PC-3 (cell line): ENCODE measurements around the gene LRRC41. TPM values are rescaled to one million over a fixed set of nuclear protein-coding genes. Genes with fewer than 3 reads are reported as not detected.

Experiments used
- ATAC-seq: fragments of 200-7000 bp; cut with Tn5 transposase; 2 replicates; pipeline ENCODE4 v1.9.1; 2020; ENCODE audit warnings: mild to moderate bottlenecking, moderate library complexity
- BruUV-seq: library from RNA; stranded (reverse); fragments of 400-500 nt; replicated peaks from 2 replicates; lab custom pipeline; 2021; lab: Mats Ljungman, UMichigan
- CTCF ChIA-PET: fragments of 300-600 bp; sonication (Branson Sonifier 250); formaldehyde crosslinking; loops from one replicate; lab custom pipeline; 2022; ENCODE audit warnings: antibody characterized with exemption; lab: Charles Lee
- POLR2A ChIA-PET: fragments of 300-600 bp; sonication (Branson Sonifier 250); formaldehyde crosslinking; loops from one replicate; lab custom pipeline; 2022; ENCODE audit warnings: antibody characterized with exemption; ENCODE audit not compliant: unreplicated experiment; lab: Charles Lee
- DNase-seq: peaks from one replicate; pipeline ENCODE4 v3.0.0-alpha.2; 2015
- H2AFZ ChIP-seq: fragments of 300-600 bp; sonication (generic); 2 replicates; pipeline ENCODE4 v1.6.0; 2016; ENCODE audit warnings: antibody characterized with exemption, low read length
- H3F3A ChIP-seq: fragments of 300-600 bp; sonication (generic); one replicate; pipeline ENCODE4 v1.6.0; 2017; ENCODE audit warnings: antibody characterized with exemption, low read length, control low read depth, mild to moderate bottlenecking; ENCODE audit not compliant: unreplicated experiment
- H3K27ac ChIP-seq: fragments of 300-600 bp; sonication (generic); 2 replicates; pipeline ENCODE4 v1.5.1; 2016; ENCODE audit warnings: mild to moderate bottlenecking, low read length
- H3K27me3 ChIP-seq: fragments of 300-600 bp; sonication (generic); 2 replicates; pipeline ENCODE4 v1.6.1; 2016; ENCODE audit warnings: low read length, mixed read lengths
- H3K36me3 ChIP-seq: fragments of 300-600 bp; sonication (generic); 2 replicates; pipeline ENCODE4 v1.6.1; 2016; ENCODE audit warnings: low read depth, mixed run types, low read length, mixed read lengths
- H3K4me1 ChIP-seq: fragments of 300-600 bp; sonication (generic); 2 replicates; pipeline ENCODE4 v1.5.1; 2016; ENCODE audit warnings: low read length; ENCODE audit not compliant: insufficient read depth
- H3K4me2 ChIP-seq: fragments of 300-600 bp; sonication (generic); 2 replicates; pipeline ENCODE4 v1.6.0; 2016; ENCODE audit warnings: low read length
- H3K4me3 ChIP-seq: fragments of 300-600 bp; sonication (generic); 2 replicates; pipeline ENCODE4 v1.5.1; 2016; ENCODE audit warnings: mild to moderate bottlenecking, low read length, mixed read lengths
- H3K79me2 ChIP-seq: fragments of 300-600 bp; sonication (generic); 2 replicates; pipeline ENCODE4 v1.6.1; 2017; ENCODE audit warnings: low read length, mixed read lengths
- H3K9ac ChIP-seq: fragments of 300-600 bp; sonication (generic); 2 replicates; pipeline ENCODE4 v1.6.0; 2016; ENCODE audit warnings: mild to moderate bottlenecking, low read length
- H3K9me2 ChIP-seq: fragments of 300-600 bp; sonication (generic); replicated peaks from 2 replicates; pipeline ENCODE4 v1.6.1; 2016; ENCODE audit warnings: mixed run types, low read length, mixed read lengths
- H3K9me3 ChIP-seq: fragments of 300-600 bp; sonication (generic); 2 replicates; pipeline ENCODE4 v1.6.1; 2016; ENCODE audit warnings: low read length, mixed read lengths
- H4K20me1 ChIP-seq: fragments of 300-600 bp; sonication (generic); 2 replicates; pipeline ENCODE4 v1.6.1; 2016; ENCODE audit warnings: low read length, mixed read lengths
- CTCF ChIP-seq: fragments of 300-600 bp; sonication (generic); conservative IDR thresholded peaks from 2 replicates; pipeline ENCODE4 v1.5.1; 2017; ENCODE audit warnings: antibody characterized with exemption, low read depth, mild to moderate bottlenecking, low read length
- EZH2 ChIP-seq: fragments of 300-600 bp; sonication (generic); IDR thresholded peaks from one replicate; pipeline ENCODE4 v1.6.1; 2017; ENCODE audit warnings: antibody characterized with exemption, mild to moderate bottlenecking, low read length; ENCODE audit not compliant: unreplicated experiment
- EZH2phosphoT487 ChIP-seq: fragments of 300-600 bp; sonication (generic); IDR thresholded peaks from 2 replicates; pipeline ENCODE4 v1.6.1; 2018; ENCODE audit warnings: mild to moderate bottlenecking, antibody characterized with exemption, low read length, borderline replicate concordance
- intact Hi-C: fragments of 100-400 bp; cut with micrococcal nuclease; formaldehyde crosslinking; loops from 2 replicates; pipeline ENCODE4 v1.9.0; 2023
- total RNA-seq: library from RNA; depleted of rRNA; stranded (reverse); fragments of >200 nt; gene quantifications from 2 replicates; pipeline ENCODE4 v1.2.3, GENCODE V29; 2014

Gene LRRC41
- total RNA-seq, 1 experiment from 2014 or later, result 52.7 TPM

- H3K4me2 ChIP-seq, result no peak overlapping the region
- ATAC-seq, result no peak
- peaks cover 33% of the 10 kb centered on the region for H3K36me3 ChIP-seq
- no peak overlapping the region for H3K9ac ChIP-seq
- CTCF ChIA-PET, result interaction anchor here (0.6 kb wide), 2 partner anchors 12 to 99 kb away, joined by 3 to 5 read pairs; no protein-coding TSS in a partner anchor
- no peak for TF ChIP-seq EZH2phosphoT487
- no peak for TF ChIP-seq EZH2
- TF ChIP-seq CTCF, result no peak
- intact Hi-C loops, result no loop called here
- peaks cover 16% of the 10 kb centered on the region for H3K4me1 ChIP-seq
- POLR2A ChIA-PET, result no interaction called here
- H3K27ac ChIP-seq, result no peak overlapping the region
- no TSS peak for BruUV-seq
- H3K4me3 ChIP-seq, result no peak overlapping the region
- no peak for DNase-seq
- no peak overlapping the region for H2AFZ ChIP-seq
- peaks cover 40% of the 10 kb centered on the region for H3K79me2 ChIP-seq
- no peaks in the 10 kb centered on the region for H3F3A ChIP-seq
- H4K20me1 ChIP-seq, result no peaks in the 10 kb centered on the region
- no peaks in the 10 kb centered on the region for H3K27me3 ChIP-seq
- no peaks in the 10 kb centered on the region for H3K9me3 ChIP-seq
- no peaks in the 10 kb centered on the region for H3K9me2 ChIP-seq
These were observed 41.9 kb upstream of the LRRC41 start for GRCh38 chr1:46345281-46345680.

DNA sequence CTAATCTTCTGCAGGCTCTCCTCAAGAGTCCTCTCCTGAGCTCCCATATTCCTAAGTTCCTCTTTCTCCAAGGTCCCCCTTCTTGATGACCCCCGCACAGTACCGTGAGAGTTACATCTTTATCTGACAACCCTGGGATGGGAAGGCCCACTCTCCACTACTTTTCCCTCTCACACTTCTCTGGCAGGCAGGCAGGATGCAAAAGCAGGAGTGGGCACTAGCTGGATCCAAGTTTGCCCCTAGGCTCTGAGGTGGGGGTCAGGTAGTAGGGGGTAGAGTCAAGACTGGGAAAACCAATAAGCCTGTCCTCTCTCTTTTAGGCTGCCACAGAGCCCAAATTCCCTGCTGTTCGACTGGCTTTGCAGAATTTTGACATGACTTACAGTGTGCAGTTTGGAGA is 41.1 kb upstream of the LRRC41 start:
- DNase-seq (no peak), ATAC-seq (no peak)
- Histone ChIP-seq H3K27ac (no peak overlapping the region), H3K9ac (no peak overlapping the region), H4K20me1 (no peaks in the 10 kb centered on the region), H3K36me3 (peaks cover 25% of the 10 kb centered on the region), H3K4me2 (no peak overlapping the region), H3F3A (no peaks in the 10 kb centered on the region), H3K27me3 (no peaks in the 10 kb centered on the region), H3K9me3 (no peaks in the 10 kb centered on the region), H2AFZ (no peak overlapping the region), H3K4me3 (no peak overlapping the region), H3K9me2 (no peaks in the 10 kb centered on the region), H3K4me1 (peaks cover 18% of the 10 kb centered on the region), H3K79me2 (peaks cover 39% of the 10 kb centered on the region)
- BruUV-seq, result no TSS peak
- intact Hi-C loops, result no loop called here
- POLR2A ChIA-PET, result no interaction called here
- TF ChIP-seq EZH2phosphoT487 (no peak), EZH2 (no peak), CTCF (no peak)
- CTCF ChIA-PET, result no interaction called here

GRCh38 chr1:46343705-46344104 is 40.3 kb upstream of the LRRC41 start:
- H3K79me2 ChIP-seq, result peaks cover 39% of the 10 kb centered on the region
- BruUV-seq, result no TSS peak
- DNase-seq (no peak), ATAC-seq (no peak)
- TF ChIP-seq CTCF, result no peak
- TF ChIP-seq EZH2, result no peak
- TF ChIP-seq EZH2phosphoT487, result no peak
- no peaks in the 10 kb centered on the region for H3K27me3 ChIP-seq
- H3K4me2 ChIP-seq, result no peak overlapping the region
- peaks cover 22% of the 10 kb centered on the region; the same call in 1 of the 2 replicates for H3K36me3 ChIP-seq
- CTCF ChIA-PET, result no interaction called here
- peaks cover 21% of the 10 kb centered on the region for H3K4me1 ChIP-seq
- no peak overlapping the region for H3K9ac ChIP-seq
- H2AFZ ChIP-seq, result no peak overlapping the region
- no peak overlapping the region for H3K4me3 ChIP-seq
- H3F3A ChIP-seq, result no peaks in the 10 kb centered on the region
- POLR2A ChIA-PET, result no interaction called here
- H3K9me2 ChIP-seq, result no peaks in the 10 kb centered on the region
- H4K20me1 ChIP-seq, result no peaks in the 10 kb centered on the region
- H3K27ac ChIP-seq, result no peak overlapping the region
- H3K9me3 ChIP-seq, result no peaks in the 10 kb centered on the region
- intact Hi-C loops, result no loop called here
